ENCODE results near the gene MAFG.

DNA sequence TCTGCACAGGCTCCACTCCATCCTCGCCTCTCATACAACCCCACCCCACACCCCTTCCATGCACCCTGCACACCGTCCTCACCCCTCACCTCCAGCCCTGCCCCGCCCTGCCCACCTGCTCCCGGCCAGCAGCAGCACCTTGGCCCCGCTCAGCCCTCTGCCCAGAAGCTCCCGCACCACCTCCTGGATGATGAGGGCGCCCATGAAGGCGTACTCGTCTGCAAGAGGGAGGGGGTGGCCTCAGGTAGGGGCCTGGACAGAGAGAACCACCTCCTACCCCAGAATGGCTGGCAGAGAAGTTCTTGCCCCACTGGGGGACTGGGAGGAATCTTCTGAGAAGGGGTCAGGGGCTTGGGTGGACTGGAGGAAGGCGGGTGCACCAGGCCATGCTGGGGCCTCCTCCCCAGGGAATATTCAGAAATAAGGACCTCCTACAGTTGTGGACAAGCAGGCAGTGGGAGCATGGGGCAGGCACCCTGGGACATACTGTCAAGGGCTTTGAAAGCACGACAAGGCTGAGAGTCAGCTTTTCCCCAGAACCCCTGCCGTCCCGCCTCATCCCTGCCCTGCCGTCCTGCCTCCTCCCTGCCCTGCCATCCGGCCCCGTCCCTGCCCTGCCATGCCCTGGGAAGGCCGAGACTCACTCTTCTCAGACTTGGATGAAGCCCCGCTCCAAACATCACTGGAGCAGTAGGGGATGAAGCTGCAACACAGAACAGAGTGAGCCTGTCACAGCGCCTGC lies 30.3 kb upstream of the MAFG start:
- no peak for TF ChIP-seq SUZ12 (IDR thresholded peaks at IDR 0.05; ENCODE audit: extremely low read depth, insufficient read depth, insufficient read length)
- no peak for TF ChIP-seq ZNF274 (IDR thresholded peaks at IDR 0.05; ENCODE audit: low read depth, low read length)
- no peak for TF ChIP-seq YY1 (IDR thresholded peaks at IDR 0.05; ENCODE audit: insufficient read depth, insufficient read length)

Data from NT2/D1 (cell line).